Measurements from ENCODE around the gene ZNF722. TPM values are rescaled to one million over a fixed set of nuclear protein-coding genes. Genes with fewer than 3 reads are reported as not detected.
"Not testable (repeated sequence)": the region's sequence is repeated elsewhere in the genome, so short reads cannot be mapped to it uniquely, and the experiment has no call there.

ZNF722 gene
- not detected in 2 replicates for total RNA-seq (2014; rRNA removed; shearing (Covaris generic))

DNA sequence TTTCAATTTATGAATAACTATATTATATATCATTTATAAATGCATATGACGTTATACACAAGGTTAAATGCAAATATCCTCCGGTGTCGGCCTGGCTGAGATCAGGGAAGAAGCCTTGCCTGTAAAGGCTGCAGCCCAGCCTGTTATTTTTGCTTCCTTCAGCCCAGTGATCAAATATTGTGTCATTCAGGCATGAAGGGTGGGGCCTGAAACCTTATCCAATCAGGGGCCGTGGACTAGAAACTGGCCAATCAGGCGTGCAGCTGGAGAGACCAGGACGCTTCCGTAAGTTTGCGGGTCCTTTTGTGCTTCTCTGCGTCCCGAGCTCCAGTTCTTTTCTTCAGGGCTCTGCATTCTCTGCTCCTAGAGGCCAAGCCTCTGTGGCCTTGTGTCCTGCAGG, at the start of gene ZNF722:
ZNF722 (plus strand) TSS at position 301 of the 400 bp plus-strand sequence. CDS start 113 bp downstream, outside the sequence.
- no peak for DNase-seq (ENCODE audit: low spot score)
- in situ Hi-C loops (cut with HindIII; ENCODE audit: low sequenced_read_pairs), result no loop called here

DNA sequence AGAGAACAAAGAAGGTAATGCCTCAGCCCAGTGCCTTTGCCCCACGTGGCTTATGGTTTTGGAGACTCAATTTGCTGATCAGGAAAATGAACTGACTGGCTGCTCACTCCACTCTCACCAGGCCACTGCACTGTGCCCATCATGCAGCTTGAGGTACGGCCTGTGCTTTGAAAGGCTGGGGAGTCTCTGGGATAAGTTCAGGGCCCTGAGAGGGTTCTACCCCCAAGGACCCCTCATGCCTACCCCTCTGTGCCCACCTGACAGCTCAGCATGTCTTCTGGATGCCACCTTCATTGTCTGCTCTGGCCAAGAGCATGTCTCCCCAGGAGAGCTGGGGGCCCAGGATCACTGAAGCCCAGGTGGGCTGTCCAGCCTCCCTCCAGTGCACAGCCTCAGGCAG, 45.5 kb upstream of the ZNF722 start:
- in situ Hi-C loops (cut with HindIII; ENCODE audit: low sequenced_read_pairs), result no loop called here

DNA sequence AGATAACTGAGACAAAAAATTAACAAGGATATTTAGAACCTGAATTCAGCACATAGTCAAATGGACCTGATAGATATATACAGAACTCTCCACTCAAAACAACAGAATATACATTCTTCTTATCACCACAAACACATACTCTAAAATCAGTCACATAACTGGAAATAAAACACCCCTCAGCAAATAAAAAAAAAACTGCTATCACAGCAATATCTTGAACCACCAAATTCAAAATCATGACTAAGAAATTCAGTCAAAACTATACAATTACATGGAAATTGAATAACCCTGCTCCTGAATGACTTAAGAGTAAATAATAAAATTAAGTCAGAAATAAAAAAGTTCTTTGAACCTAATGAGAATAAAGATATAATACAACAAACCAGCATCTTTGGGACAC, 30.0 kb upstream of the ZNF722 start:
- in situ Hi-C loops (cut with HindIII; ENCODE audit: low sequenced_read_pairs), result no loop called here
- no peak for DNase-seq (ENCODE audit: low spot score)

More for the DNA sequence above, 45.5 kb upstream of the ZNF722 start:
- no peak for DNase-seq (ENCODE audit: low spot score)

DNA sequence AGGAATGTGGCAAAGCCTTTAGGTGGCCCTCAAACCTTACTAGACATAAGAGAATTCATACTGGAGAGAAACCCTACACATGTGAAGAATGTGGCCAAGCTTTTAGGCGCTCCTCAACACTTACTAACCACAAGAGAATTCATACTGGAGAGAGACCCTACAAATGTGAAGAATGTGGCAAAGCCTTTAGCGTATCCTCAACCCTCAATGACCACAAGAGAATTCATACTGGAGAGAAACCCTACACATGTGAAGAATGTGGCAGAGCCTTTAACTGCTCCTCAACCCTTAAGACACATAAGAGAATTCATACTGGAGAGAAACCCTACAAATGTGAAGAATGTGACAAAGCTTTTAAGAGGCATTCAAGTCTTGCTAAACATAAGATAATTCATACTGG, 16.8 kb downstream of the ZNF722 start:
- in situ Hi-C loops (cut with HindIII; ENCODE audit: low sequenced_read_pairs); DNase-seq (ENCODE audit: low spot score): not testable (repeated sequence)

DNA sequence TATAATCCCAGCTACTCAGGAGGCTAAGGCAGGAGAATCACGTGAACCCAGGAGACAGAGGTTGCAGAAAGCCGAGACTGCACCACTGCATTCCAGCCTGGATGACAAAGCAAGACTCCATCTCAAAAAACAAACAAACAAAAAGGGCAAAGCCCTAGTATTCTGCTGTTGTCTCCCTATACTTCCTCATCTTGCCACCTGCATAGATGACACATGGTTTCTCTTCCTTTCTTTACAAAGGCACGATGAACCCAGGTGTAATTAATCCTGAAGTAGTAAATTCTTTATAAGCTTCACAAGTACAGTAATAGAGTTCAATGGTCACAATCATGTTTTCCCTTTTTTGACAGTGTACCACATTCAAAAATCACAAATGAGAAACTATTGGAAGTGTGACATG, 36.7 kb downstream of the ZNF722 start:
- no peak for DNase-seq (ENCODE audit: low spot score)
- in situ Hi-C loops (cut with HindIII; ENCODE audit: low sequenced_read_pairs), result no loop called here

DNA sequence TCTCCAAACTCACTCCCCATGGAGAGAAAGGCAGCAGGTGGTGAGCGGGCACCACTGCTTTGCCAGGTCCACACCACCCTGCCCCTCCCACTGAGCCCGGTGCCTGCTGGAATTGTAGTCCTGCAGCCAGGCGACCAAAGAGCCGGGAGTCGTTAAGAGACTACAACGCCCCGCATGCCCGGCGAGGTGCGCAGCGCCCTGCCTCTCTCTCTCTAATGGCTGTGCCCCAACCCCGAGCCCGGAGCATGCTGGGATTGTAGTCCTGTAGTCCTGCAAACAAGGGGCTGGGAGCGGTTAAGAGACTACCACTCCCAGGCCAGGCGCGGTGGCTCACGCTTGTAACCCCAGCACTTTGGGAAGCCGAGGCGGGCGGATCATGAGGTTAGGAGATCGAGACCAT, 38.4 kb downstream of the ZNF722 start:
- in situ Hi-C loops (cut with HindIII; ENCODE audit: low sequenced_read_pairs), result no loop called here
- no peak for DNase-seq (ENCODE audit: low spot score)

DNA sequence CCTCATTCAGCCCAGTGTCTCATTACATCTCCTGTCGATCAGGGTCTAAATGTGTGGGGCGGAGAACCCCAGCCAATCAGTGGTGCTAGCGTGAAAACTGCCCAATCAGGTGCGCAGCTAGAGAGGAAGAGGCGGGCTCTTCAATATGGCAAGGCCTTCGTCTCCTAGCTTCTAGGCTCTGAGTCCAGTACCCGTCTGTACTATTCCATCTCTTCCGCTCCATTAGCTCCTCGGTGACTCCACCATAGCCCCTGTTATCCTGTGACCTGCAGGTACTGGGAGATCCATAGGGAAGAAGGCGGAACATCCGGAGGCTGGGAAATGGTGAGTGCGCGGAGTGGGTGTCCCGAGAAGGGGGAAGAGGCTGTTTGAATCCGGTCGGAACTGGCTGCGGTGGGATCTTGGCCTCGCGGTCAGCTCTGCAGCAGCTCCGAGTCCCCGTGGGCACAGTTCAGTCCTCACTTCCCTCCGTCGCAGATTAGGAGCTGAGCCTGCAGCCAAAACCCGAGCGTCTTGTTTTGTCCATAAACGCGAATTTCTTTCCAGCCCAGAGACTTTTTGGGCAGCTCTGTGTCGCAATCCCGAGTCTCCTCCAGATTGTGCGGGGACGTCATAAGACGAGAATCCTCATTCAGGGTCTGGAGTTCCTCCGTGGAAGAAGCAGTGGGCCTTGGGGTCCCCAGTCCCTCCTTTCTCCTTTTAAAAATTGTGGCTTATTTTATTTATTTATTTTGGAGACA, 46.8 kb downstream of the ZNF722 start, which contains the start of gene ZNF727:
ZNF727 (plus strand) TSS at position 134 of the 740 bp plus-strand sequence; CDS start at position 322, 188 bp downstream.
- in situ Hi-C loops (cut with HindIII; ENCODE audit: low sequenced_read_pairs), result no loop called here
- peak; percentile 92 for DNase-seq (ENCODE audit: low spot score)

DNA sequence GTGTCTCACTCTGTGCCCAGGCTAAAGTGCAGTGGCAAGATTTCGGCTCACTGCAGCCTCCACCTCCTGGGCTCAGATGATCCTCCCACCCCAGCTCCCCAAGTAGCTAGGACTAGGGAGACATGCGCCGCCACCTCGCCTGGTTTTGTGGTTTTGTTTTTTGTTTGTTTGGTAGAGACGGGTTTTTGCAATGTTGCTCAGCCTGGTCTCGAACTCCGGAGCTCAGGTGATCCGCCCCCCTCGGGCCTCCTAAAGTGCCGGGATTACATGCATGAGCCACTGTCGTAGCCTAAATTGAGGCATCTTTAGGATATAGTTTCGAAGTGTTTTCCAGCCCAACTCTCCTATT, 47.4 kb downstream of the ZNF722 start:
- peak; percentile 17 for DNase-seq (ENCODE audit: low spot score)
- in situ Hi-C loops (cut with HindIII; ENCODE audit: low sequenced_read_pairs), result no loop called here

Other genes starting within 250 kb of the ZNF722 start
- gene ZNF727, start 46.6 kb downstream of the ZNF722 start, total RNA-seq (2014; rRNA removed; shearing (Covaris generic)), result not detected in 2 replicates
- gene ZNF735, start 208.4 kb downstream of the ZNF722 start, total RNA-seq (2014; rRNA removed; shearing (Covaris generic)), result not detected in 2 replicates
- not detected in 2 replicates for gene ZNF679, start 229.6 kb downstream of the ZNF722 start, total RNA-seq (2014; rRNA removed; shearing (Covaris generic))